Immature natural killer cell (primary cell): ENCODE data around the gene LMAN1L. TPM values are rescaled to one million over a fixed set of nuclear protein-coding genes. Genes with fewer than 3 reads are reported as not detected.

Source experiments
- DNase-seq, 3 donors: peaks; one replicate each; pipeline ENCODE4 v3.0.0; 2022; ENCODE audit warnings: mixed read lengths in 1 of 3
- H3K27ac Mint-ChIP-seq, 6 donors: one replicate each; pipeline ENCODE4 v1.8.0; 2020; ENCODE audit warnings: mixed read lengths in 6 of 6, mild to moderate bottlenecking in 5 of 6, inconsistent platforms in 4 of 6, moderate library complexity in 3 of 6
- H3K27me3 Mint-ChIP-seq, 3 donors: one replicate each; pipeline ENCODE4 v1.8.0; 2020 to 2021; ENCODE audit warnings: low read depth in 3 of 3, mild to moderate bottlenecking in 3 of 3, mixed read lengths in 3 of 3, moderate library complexity in 3 of 3, inconsistent platforms in 1 of 3
- H3K36me3 Mint-ChIP-seq, 3 donors: one replicate each; pipeline ENCODE4 v1.8.0; 2020; ENCODE audit warnings: mixed read lengths in 3 of 3, inconsistent platforms in 2 of 3, mild to moderate bottlenecking in 2 of 3
- H3K4me1 Mint-ChIP-seq, 2 donors: one replicate each; pipeline ENCODE4 v1.8.0; 2020; ENCODE audit warnings: inconsistent platforms in 2 of 2, mild to moderate bottlenecking in 2 of 2, mixed read lengths in 2 of 2, moderate library complexity in 1 of 2
- H3K4me3 Mint-ChIP-seq, 5 donors: one replicate each; pipeline ENCODE4 v1.8.0; 2020; ENCODE audit warnings: mild to moderate bottlenecking in 5 of 5, mixed read lengths in 5 of 5, inconsistent platforms in 3 of 5, moderate library complexity in 3 of 5
- H3K9me3 Mint-ChIP-seq, 6 donors: one replicate each; pipeline ENCODE4 v1.8.0; 2020; ENCODE audit warnings: mild to moderate bottlenecking in 6 of 6, mixed read lengths in 6 of 6, inconsistent platforms in 4 of 6, moderate library complexity in 3 of 6
- polyA plus RNA-seq, 3 donors: library from polyadenylated mRNA; unstranded; fragments of 300-500 nt; fragmentation: Illumina TruSeq; gene quantifications; one replicate each; pipeline ENCODE4 v1.2.3, GENCODE V29; 2021

LMAN1L gene
- polyA plus RNA-seq, 3 donors from 2014 or later, result not detected

DNA sequence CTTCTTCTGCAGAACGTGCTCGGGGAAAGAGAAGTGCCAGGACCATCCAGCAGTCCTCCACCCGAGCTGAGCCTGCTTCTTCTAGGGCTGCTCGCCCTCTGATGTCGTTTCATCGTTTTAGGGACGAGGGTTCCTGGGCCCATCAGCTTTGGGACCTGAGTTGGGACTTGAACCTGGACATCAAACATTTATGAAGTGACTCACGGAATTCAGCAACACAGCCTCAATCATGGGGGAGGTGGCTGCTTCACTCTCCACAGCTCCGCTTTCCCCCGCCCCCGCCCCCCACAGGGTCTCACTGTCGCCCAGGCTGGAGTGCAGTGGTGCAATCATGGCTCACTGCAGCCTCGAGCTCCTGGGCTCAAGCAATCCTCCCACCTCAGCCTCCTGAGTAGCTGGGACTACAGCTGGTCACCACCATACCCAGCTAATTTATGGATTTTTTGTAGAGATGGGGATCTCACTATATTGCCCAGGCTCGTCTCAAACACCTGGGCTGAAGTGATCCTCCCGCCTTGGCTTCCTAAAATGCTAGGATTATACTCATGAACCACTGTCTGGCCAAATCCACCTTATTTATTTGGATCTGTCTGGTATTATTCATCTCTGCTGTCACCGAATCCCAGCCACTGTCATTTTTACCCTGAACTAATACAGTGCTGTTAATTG is 61.3 kb downstream of the LMAN1L start:
- Mint-ChIP-seq H3K4me3 (peak overlapping the region; percentile 93 to 100 (median 99)), H3K36me3 (peaks cover 0 to 5% (median 4%) of the 10 kb centered on the region in 3 donors), H3K27me3 (peaks cover 1 to 12% (median 9%) of the 10 kb centered on the region in 3 donors), H3K27ac (peak overlapping the region; percentile 89 to 98 (median 95)), H3K4me1 (peaks cover 41 to 48% of the 10 kb centered on the region in 2 donors), H3K9me3 (no peaks in the 10 kb centered on the region)
- DNase-seq, result no peak

Other genes with a start within 250 kb of the LMAN1L start
- 10 to 100 TPM; 32.4 to 82.1 (median 68.2) TPM for gene CLK3, start 197.0 kb upstream of the LMAN1L start, polyA plus RNA-seq
- 10 to 100 TPM; 17.4 to 30.4 (median 26.1) TPM for gene EDC3, start 116.8 kb upstream of the LMAN1L start, polyA plus RNA-seq
- gene CYP1A1, start 87.3 kb upstream of the LMAN1L start, polyA plus RNA-seq, result not detected
- gene CYP1A2, start 64.0 kb upstream of the LMAN1L start, polyA plus RNA-seq, result not detected
- gene CSK, start 30.8 kb upstream of the LMAN1L start, polyA plus RNA-seq, result 100 to 1,000 TPM in 1 of 3 donors, 10 to 100 TPM in 2; 94.0 to 180 (median 95.9) TPM
- gene CPLX3, start 13.8 kb downstream of the LMAN1L start, polyA plus RNA-seq, result not detected
- gene ULK3, start 30.3 kb downstream of the LMAN1L start, polyA plus RNA-seq, result 10 to 100 TPM; 26.0 to 48.4 (median 32.0) TPM
- 100 to 1,000 TPM; 115 to 181 (median 141) TPM for gene SCAMP2, start 60.5 kb downstream of the LMAN1L start, polyA plus RNA-seq
- 10 to 100 TPM; 38.3 to 42.0 (median 40.9) TPM for gene MPI, start 77.2 kb downstream of the LMAN1L start, polyA plus RNA-seq
- 10 to 100 TPM in 2 of 3 donors, 1 to 10 TPM in 1; 9.5 to 29.6 (median 24.8) TPM for gene FAM219B, start 94.0 kb downstream of the LMAN1L start, polyA plus RNA-seq
- 100 to 1,000 TPM; 373 to 458 (median 447) TPM for gene COX5A, start 125.2 kb downstream of the LMAN1L start, polyA plus RNA-seq
- 1 to 10 TPM; 1.4 to 3.1 (median 2.1) TPM for gene RPP25, start 143.9 kb downstream of the LMAN1L start, polyA plus RNA-seq
- not detected for gene SCAMP5, start 182.7 kb downstream of the LMAN1L start, polyA plus RNA-seq
- gene PPCDC, start 210.8 kb downstream of the LMAN1L start, polyA plus RNA-seq, result 10 to 100 TPM; 20.8 to 23.9 (median 23.1) TPM